GM18498 (cell line): ENCODE results near the gene LSM14B.
"Not testable (repeated sequence)": the region's sequence is repeated elsewhere in the genome, so short reads cannot be mapped to it uniquely, and the experiment has no call there.

Experiments
- ATAC-seq: cut with Tn5 transposase; IDR thresholded peaks from one replicate; pipeline ENCODE4 v1.9.1; 2021; ENCODE audit warnings: mild to moderate bottlenecking, moderate library complexity; ENCODE audit not compliant: unreplicated experiment

The LSM14B gene

GRCh38 chr20:62121776-62122653, at the start of gene LSM14B:
TSS of gene LSM14B (plus strand) at chr20:62122475. CDS start at chr20:62122667, 192 bp downstream.
- ATAC-seq = peak; percentile 77

GRCh38 chr20:62073323-62073722, 49.0 kb upstream of the LSM14B start:
- no peak for ATAC-seq

GRCh38 chr20:62079166-62079565, 43.1 kb upstream of the LSM14B start:
- ATAC-seq = no peak

GRCh38 chr20:62080249-62080990, 41.9 kb upstream of the LSM14B start:
- no peak for ATAC-seq

GRCh38 chr20:62083312-62083711, 39.0 kb upstream of the LSM14B start:
- ATAC-seq = no peak

- ATAC-seq = not testable (repeated sequence)
Measured at GRCh38 chr20:62084224-62084623, 38.1 kb upstream of the LSM14B start.

GRCh38 chr20:62085206-62085605, 37.1 kb upstream of the LSM14B start:
- ATAC-seq = no peak

GRCh38 chr20:62087227-62087626, 35.0 kb upstream of the LSM14B start:
- ATAC-seq = no peak

- ATAC-seq = no peak
Measured at GRCh38 chr20:62087632-62088031, 34.6 kb upstream of the LSM14B start.

- no peak for ATAC-seq
Measured at GRCh38 chr20:62088258-62089127, 33.8 kb upstream of the LSM14B start.

- ATAC-seq = no peak
Measured at GRCh38 chr20:62089393-62089792, 32.9 kb upstream of the LSM14B start.

- no peak for ATAC-seq
Measured at GRCh38 chr20:62096421-62097380, 25.6 kb upstream of the LSM14B start.

GRCh38 chr20:62097881-62098407, 24.3 kb upstream of the LSM14B start:
- no peak for ATAC-seq

GRCh38 chr20:62101078-62101477, 21.2 kb upstream of the LSM14B start:
- ATAC-seq = no peak

GRCh38 chr20:62103508-62104233, 18.6 kb upstream of the LSM14B start:
- no peak for ATAC-seq

- ATAC-seq = no peak
Measured at GRCh38 chr20:62104234-62104789, 18.0 kb upstream of the LSM14B start.

GRCh38 chr20:62104791-62105345, 17.4 kb upstream of the LSM14B start:
- ATAC-seq = no peak

- no peak for ATAC-seq
Measured at GRCh38 chr20:62105592-62105991, 16.7 kb upstream of the LSM14B start.
